Sigmoid colon (tissue), 7 donors: ENCODE data around the gene KCNJ12. TPM values are rescaled to one million over a fixed set of nuclear protein-coding genes. Genes with fewer than 3 reads are reported as not detected.

Experiments
- DNase-seq: peaks from one replicate; pipeline ENCODE4 v3.0.0-alpha.2; 2019
- H3K27ac ChIP-seq, 4 donors: fragments of 200-600 bp; sonication (generic); one replicate each; pipeline ENCODE4 v1.5.1; 2016 to 2019; ENCODE audit warnings: mild to moderate bottlenecking in 1 of 4
- H3K27me3 ChIP-seq, 3 donors: fragments of 200-600 bp; sonication (generic); one replicate each; pipeline ENCODE4 v1.5.1; 2019; ENCODE audit warnings: mild to moderate bottlenecking in 1 of 3
- H3K36me3 ChIP-seq, 4 donors: fragments of 200-600 bp; sonication (generic); one replicate each; pipeline ENCODE4 v1.5.1; 2016 to 2019
- H3K4me1 ChIP-seq, 4 donors: fragments of 200-600 bp; sonication (generic); one replicate each; pipeline ENCODE4 v1.5.1; 2017 to 2019
- H3K4me3 ChIP-seq, 4 donors: fragments of 200-600 bp; sonication (generic); one replicate each; pipeline ENCODE4 v1.5.1; 2017 to 2019; ENCODE audit warnings: mild to moderate bottlenecking in 2 of 4, moderate library complexity in 1 of 4
- H3K9me3 ChIP-seq, 4 donors: fragments of 200-600 bp in 3 of 4; sonication (generic) in 3 of 4; one replicate each; pipeline versions ENCODE4 v1.5.1 to v1.6.1; 2013 to 2019
- EP300 ChIP-seq, 4 donors: sonication (generic); formaldehyde crosslinking; IDR thresholded peaks; one replicate each; pipeline ENCODE4 v1.6.1; 2017; ENCODE audit warnings: antibody characterized with exemption in 4 of 4
- POLR2A ChIP-seq, 2 donors: fragments of 450-650 bp; IDR thresholded peaks; one replicate each; pipeline ENCODE4 v1.6.1; 2016; ENCODE audit warnings: antibody characterized with exemption in 2 of 2, mild to moderate bottlenecking in 2 of 2, moderate library complexity in 2 of 2
- POLR2AphosphoS5 ChIP-seq, 4 donors: sonication (generic); formaldehyde crosslinking; IDR thresholded peaks; one replicate each; pipeline ENCODE4 v1.6.1; 2017; ENCODE audit warnings: antibody characterized with exemption in 4 of 4
- WGBS, 2 donors: extraction: QIAGEN DNeasy Blood & Tissue Kit; methylation state at CpG; one replicate each; pipeline ENCODE4 v1.1.7; 2013; 5-methylcytosine and 5-hydroxymethylcytosine counted together
- intact Hi-C: fragments of 100-400 bp; cut with DNase I; formaldehyde crosslinking; loops from one replicate; pipeline ENCODE4 v1.15.1; 2023
- polyA plus RNA-seq, 3 donors: library from polyadenylated mRNA; stranded (reverse); fragments of 200-250 nt; gene quantifications; one replicate each; pipeline ENCODE4 v1.2.3, GENCODE V29; 2013
- total RNA-seq, 4 donors: library from RNA; depleted of rRNA; stranded (reverse); fragments of >200 nt; gene quantifications; one replicate each; pipeline ENCODE4 v1.1.0, GENCODE V29; 2016
- TF ChIP-seq, protein P1 (sequence below), 4 experiments: fragments of 450-650 bp in 3 of 4; fragments of 200-600 bp in 1 of 4; IDR thresholded peaks; one replicate each; pipeline ENCODE4 v1.5.1; 2016 to 2019; ENCODE audit warnings: antibody characterized with exemption in 4 of 4, mild to moderate bottlenecking in 3 of 4, moderate library complexity in 2 of 4
- donor health status: healthy with polysubstance abuse.
- donor health status: Bipolar disorder and iron deficiency.
- donor health status: healthy.

KCNJ12 gene
- total and polyA plus RNA-seq, 7 donors = 0.23 to 2.2 (median 0.60) TPM

DNA sequence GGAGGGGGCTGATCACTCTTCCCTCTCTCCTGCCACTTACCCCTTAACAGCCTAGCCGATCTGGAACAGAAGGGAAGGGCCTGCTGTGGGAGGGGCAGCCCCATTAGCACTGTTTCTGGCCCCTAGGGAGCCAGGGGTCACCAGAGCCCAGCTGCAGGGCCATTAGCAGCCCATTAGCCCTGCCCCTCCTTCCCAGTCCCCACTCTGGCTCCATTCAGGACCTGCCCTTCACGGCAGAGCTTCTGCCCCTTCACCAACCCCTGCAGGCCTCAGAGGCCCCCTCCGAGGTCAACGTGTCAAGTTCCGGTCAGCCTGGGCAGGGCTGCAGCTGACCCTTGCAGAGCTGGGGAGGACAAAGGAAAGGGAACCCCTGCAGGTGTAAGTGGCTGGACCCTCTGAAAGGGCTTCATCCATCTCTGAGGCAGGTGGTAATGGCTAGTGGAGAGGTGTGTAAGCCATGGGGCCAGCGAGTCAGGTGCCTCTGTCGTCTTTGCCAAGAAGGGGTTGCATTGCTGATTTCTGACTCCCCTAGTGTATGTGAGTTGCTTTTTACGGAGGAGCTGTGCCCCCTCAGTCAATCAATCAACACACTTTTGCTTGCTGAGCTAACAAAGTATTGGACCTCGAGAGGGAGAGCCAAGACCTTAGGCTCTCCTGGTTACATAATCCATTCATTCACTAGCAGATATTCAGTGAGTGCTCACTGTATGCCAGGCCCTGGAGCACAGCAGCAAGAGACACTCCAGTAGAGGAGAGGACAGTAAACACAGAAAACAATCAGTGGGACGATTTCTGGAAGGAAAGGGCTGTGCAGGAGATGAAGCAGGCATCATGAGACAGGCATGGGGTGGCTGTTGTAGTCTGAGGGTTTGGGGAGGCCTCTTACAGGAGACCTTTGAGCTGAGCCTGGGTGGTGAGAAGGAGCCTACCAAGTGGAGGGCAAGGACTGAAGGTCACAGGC is 18.2 kb upstream of the KCNJ12 start:
- intact Hi-C loops = no loop called here

GRCh38 chr17:21358682-21359482 is 17.3 kb upstream of the KCNJ12 start:
- no peak overlapping the region for H3K4me3 ChIP-seq

More for the DNA sequence above, 18.2 kb upstream of the KCNJ12 start:
- H3K27ac ChIP-seq = no peak overlapping the region
- no peaks in the 10 kb centered on the region for H3K27me3 ChIP-seq
- no peaks in the 10 kb centered on the region for H3K4me1 ChIP-seq
- H3K36me3 ChIP-seq = no peaks in the 10 kb centered on the region
- no peaks in the 10 kb centered on the region for H3K9me3 ChIP-seq
- H3K4me3 ChIP-seq = no peak overlapping the region
- TF ChIP-seq POLR2A (IDR thresholded peaks at IDR 0.05) = no peak
- TF ChIP-seq POLR2AphosphoS5 (IDR thresholded peaks at IDR 0.05) = no peak
- no peak for TF ChIP-seq EP300 (IDR thresholded peaks at IDR 0.05)
- DNase-seq = no peak
- 63 to 70% methylated on average over 10 of the region's 10 CpGs for WGBS, 2 donors

GRCh38 chr17:21359483-21359840 is 16.7 kb upstream of the KCNJ12 start:
- TF ChIP-seq EP300 (IDR thresholded peaks at IDR 0.05) = no peak
- TF ChIP-seq, protein P1, sequence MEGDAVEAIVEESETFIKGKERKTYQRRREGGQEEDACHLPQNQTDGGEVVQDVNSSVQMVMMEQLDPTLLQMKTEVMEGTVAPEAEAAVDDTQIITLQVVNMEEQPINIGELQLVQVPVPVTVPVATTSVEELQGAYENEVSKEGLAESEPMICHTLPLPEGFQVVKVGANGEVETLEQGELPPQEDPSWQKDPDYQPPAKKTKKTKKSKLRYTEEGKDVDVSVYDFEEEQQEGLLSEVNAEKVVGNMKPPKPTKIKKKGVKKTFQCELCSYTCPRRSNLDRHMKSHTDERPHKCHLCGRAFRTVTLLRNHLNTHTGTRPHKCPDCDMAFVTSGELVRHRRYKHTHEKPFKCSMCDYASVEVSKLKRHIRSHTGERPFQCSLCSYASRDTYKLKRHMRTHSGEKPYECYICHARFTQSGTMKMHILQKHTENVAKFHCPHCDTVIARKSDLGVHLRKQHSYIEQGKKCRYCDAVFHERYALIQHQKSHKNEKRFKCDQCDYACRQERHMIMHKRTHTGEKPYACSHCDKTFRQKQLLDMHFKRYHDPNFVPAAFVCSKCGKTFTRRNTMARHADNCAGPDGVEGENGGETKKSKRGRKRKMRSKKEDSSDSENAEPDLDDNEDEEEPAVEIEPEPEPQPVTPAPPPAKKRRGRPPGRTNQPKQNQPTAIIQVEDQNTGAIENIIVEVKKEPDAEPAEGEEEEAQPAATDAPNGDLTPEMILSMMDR (IDR thresholded peaks at IDR 0.05) = no peak
- TF ChIP-seq POLR2AphosphoS5 (IDR thresholded peaks at IDR 0.05) = no peak
- no peak for TF ChIP-seq POLR2A (IDR thresholded peaks at IDR 0.05)

More at GRCh38 chr17:21358682-21359482, 17.3 kb upstream of the KCNJ12 start:
- intact Hi-C loops = no loop called here
- no peak overlapping the region for H3K27ac ChIP-seq
- H3K27me3 ChIP-seq = no peaks in the 10 kb centered on the region
- H3K9me3 ChIP-seq = no peaks in the 10 kb centered on the region
- DNase-seq = no peak
- TF ChIP-seq EP300 (IDR thresholded peaks at IDR 0.05) = no peak
- no peak for TF ChIP-seq POLR2A (IDR thresholded peaks at IDR 0.05)
- no peak for TF ChIP-seq POLR2AphosphoS5 (IDR thresholded peaks at IDR 0.05)
- TF ChIP-seq, protein P1 (IDR thresholded peaks at IDR 0.05) = no peak
- 23 to 66% methylated on average over 12 of the region's 12 CpGs for WGBS, 2 donors
- no peaks in the 10 kb centered on the region for H3K4me1 ChIP-seq
- H3K36me3 ChIP-seq = no peaks in the 10 kb centered on the region

GRCh38 chr17:21360048-21360447 is 16.1 kb upstream of the KCNJ12 start:
- 66 to 77% methylated on average over 7 of the region's 7 CpGs for WGBS, 2 donors
- H3K36me3 ChIP-seq = no peaks in the 10 kb centered on the region
- no peak for DNase-seq
- TF ChIP-seq EP300 (IDR thresholded peaks at IDR 0.05) (no peak), POLR2A (IDR thresholded peaks at IDR 0.05) (no peak), POLR2AphosphoS5 (IDR thresholded peaks at IDR 0.05) (no peak)
- TF ChIP-seq, protein P1 (IDR thresholded peaks at IDR 0.05) = no peak
- no peaks in the 10 kb centered on the region for H3K9me3 ChIP-seq
- H3K4me1 ChIP-seq = no peaks in the 10 kb centered on the region
- H3K27ac ChIP-seq = no peak overlapping the region
- intact Hi-C loops = no loop called here
- H3K4me3 ChIP-seq = no peak overlapping the region
- no peaks in the 10 kb centered on the region for H3K27me3 ChIP-seq

More at GRCh38 chr17:21359483-21359840, 16.7 kb upstream of the KCNJ12 start:
- Histone ChIP-seq H3K9me3 (no peaks in the 10 kb centered on the region), H3K27ac (no peak overlapping the region), H3K27me3 (no peaks in the 10 kb centered on the region), H3K36me3 (no peaks in the 10 kb centered on the region), H3K4me1 (no peaks in the 10 kb centered on the region), H3K4me3 (no peak overlapping the region)
- no peak for DNase-seq
- intact Hi-C loops = no loop called here
- 72 to 85% methylated on average over 9 of the region's 9 CpGs for WGBS, 2 donors
